GM21526 (cell line): Measurements from ENCODE around the gene MRTFA.
"Not testable (repeated sequence)": the region's sequence is repeated elsewhere in the genome, so short reads cannot be mapped to it uniquely, and the experiment has no call there.

Experiments used
- ATAC-seq: cut with Tn5 transposase; IDR thresholded peaks from one replicate; pipeline ENCODE4 v1.9.1; 2021; ENCODE audit warnings: moderate library complexity; ENCODE audit not compliant: unreplicated experiment, low FRiP score

MRTFA gene

GRCh38 chr22:40660730-40661129, 24.2 kb upstream of the MRTFA start:
- no peak for ATAC-seq

GRCh38 chr22:40659166-40659565, 22.6 kb upstream of the MRTFA start:
- no peak for ATAC-seq

- ATAC-seq = not testable (repeated sequence)
These were observed 20.1 kb upstream of the MRTFA start for GRCh38 chr22:40656651-40657050.

- ATAC-seq = not testable (repeated sequence)
These were observed 19.4 kb upstream of the MRTFA start for GRCh38 chr22:40655941-40656340.

- no peak for ATAC-seq
These were observed 18.1 kb upstream of the MRTFA start for GRCh38 chr22:40654522-40655167.

GRCh38 chr22:40653361-40653760, 16.8 kb upstream of the MRTFA start:
- no peak for ATAC-seq

- no peak for ATAC-seq
These were observed 15.3 kb upstream of the MRTFA start for GRCh38 chr22:40651563-40652501.

- no peak for ATAC-seq
These were observed 14.5 kb upstream of the MRTFA start for GRCh38 chr22:40651057-40651456.

- no peak for ATAC-seq
These were observed 11.9 kb upstream of the MRTFA start for GRCh38 chr22:40648386-40648785.

GRCh38 chr22:40645579-40646197, 9.2 kb upstream of the MRTFA start:
- ATAC-seq = no peak

- ATAC-seq = no peak
These were observed 5.8 kb upstream of the MRTFA start for GRCh38 chr22:40642316-40642715.

GRCh38 chr22:40641269-40641668, 4.8 kb upstream of the MRTFA start:
- no peak for ATAC-seq

- no peak for ATAC-seq
These were observed 1.7 kb upstream of the MRTFA start for GRCh38 chr22:40638261-40638660.

GRCh38 chr22:40637183-40638150, 948 bp upstream of the MRTFA start:
- peak; percentile 3 for ATAC-seq

GRCh38 chr22:40635940-40636379, 559 bp downstream of the MRTFA start:
- ATAC-seq = peak; percentile 16

- no peak for ATAC-seq
These were observed 1.2 kb downstream of the MRTFA start for GRCh38 chr22:40635043-40635939.

GRCh38 chr22:40634119-40634903, 2.2 kb downstream of the MRTFA start:
- no peak for ATAC-seq

GRCh38 chr22:40633036-40633435, 3.5 kb downstream of the MRTFA start:
- no peak for ATAC-seq
